Stimulated activated naive CD8-positive, alpha-beta T cell treated with anti-CD3 and anti-CD28 coated beads, Interleukin-15, amount 100 ng/mL, for 72 hours (primary cell): ENCODE measurements around the gene DIS3.
"Not testable (repeated sequence)": the region's sequence is repeated elsewhere in the genome, so short reads cannot be mapped to it uniquely, and the experiment has no call there.

ENCODE experiments used
- ATAC-seq: fragments of 150-1000 bp; cut with Tn5 transposase; 2 replicates; pipeline ENCODE4 v1.10.0; 2021; ENCODE audit warnings: mild to moderate bottlenecking, moderate library complexity
- DNase-seq, 2 donors: peaks; one replicate each; pipeline ENCODE4 v3.0.0; 2021 to 2022
- H3K27ac Mint-ChIP-seq, 2 donors: one replicate each; pipeline ENCODE4 v1.8.0; 2022; ENCODE audit warnings: mild to moderate bottlenecking in 2 of 2, mixed read lengths in 2 of 2, moderate library complexity in 2 of 2
- H3K27me3 Mint-ChIP-seq: one replicate; pipeline ENCODE4 v1.8.0; 2022; ENCODE audit warnings: mixed read lengths
- H3K4me1 Mint-ChIP-seq: one replicate; pipeline ENCODE4 v1.8.0; 2022; ENCODE audit warnings: mild to moderate bottlenecking, mixed read lengths
- H3K4me3 Mint-ChIP-seq, 2 donors: one replicate each; pipeline ENCODE4 v1.8.0; 2022; ENCODE audit warnings: mild to moderate bottlenecking in 2 of 2, mixed read lengths in 2 of 2, moderate library complexity in 1 of 2
- H3K9me3 Mint-ChIP-seq, 2 donors: one replicate each; pipeline ENCODE4 v1.8.0; 2022; ENCODE audit warnings: mixed read lengths in 2 of 2

DIS3 gene, protein sequence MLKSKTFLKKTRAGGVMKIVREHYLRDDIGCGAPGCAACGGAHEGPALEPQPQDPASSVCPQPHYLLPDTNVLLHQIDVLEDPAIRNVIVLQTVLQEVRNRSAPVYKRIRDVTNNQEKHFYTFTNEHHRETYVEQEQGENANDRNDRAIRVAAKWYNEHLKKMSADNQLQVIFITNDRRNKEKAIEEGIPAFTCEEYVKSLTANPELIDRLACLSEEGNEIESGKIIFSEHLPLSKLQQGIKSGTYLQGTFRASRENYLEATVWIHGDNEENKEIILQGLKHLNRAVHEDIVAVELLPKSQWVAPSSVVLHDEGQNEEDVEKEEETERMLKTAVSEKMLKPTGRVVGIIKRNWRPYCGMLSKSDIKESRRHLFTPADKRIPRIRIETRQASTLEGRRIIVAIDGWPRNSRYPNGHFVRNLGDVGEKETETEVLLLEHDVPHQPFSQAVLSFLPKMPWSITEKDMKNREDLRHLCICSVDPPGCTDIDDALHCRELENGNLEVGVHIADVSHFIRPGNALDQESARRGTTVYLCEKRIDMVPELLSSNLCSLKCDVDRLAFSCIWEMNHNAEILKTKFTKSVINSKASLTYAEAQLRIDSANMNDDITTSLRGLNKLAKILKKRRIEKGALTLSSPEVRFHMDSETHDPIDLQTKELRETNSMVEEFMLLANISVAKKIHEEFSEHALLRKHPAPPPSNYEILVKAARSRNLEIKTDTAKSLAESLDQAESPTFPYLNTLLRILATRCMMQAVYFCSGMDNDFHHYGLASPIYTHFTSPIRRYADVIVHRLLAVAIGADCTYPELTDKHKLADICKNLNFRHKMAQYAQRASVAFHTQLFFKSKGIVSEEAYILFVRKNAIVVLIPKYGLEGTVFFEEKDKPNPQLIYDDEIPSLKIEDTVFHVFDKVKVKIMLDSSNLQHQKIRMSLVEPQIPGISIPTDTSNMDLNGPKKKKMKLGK

GRCh38 chr13:72781451-72782439 is at the start of gene DIS3, which contains the start of gene PIBF1:
DIS3 (minus strand) TSS chr13:72781900; CDS start chr13:72781832, 68 bp downstream.
PIBF1 (plus strand) TSS chr13:72782133; CDS start chr13:72783470, 1,337 bp downstream.
- Mint-ChIP-seq H3K4me3 (peak within 1 kb of the TSS; percentile 98 to 100), H3K27me3 (no peaks in the 10 kb centered on the region), H3K27ac (peak within 1 kb of the TSS; percentile 99 to 100), H3K4me1 (peaks cover 71% of the 10 kb centered on the region), H3K9me3 (no peaks in the 10 kb centered on the region)
- DNase-seq (peak; percentile 94 to 98), ATAC-seq (peak; percentile 97)

GRCh38 chr13:72823724-72824123 is 42.0 kb upstream of the DIS3 start:
- Mint-ChIP-seq H3K4me3 (no peak overlapping the region), H3K27me3 (no peaks in the 10 kb centered on the region), H3K27ac (no peak overlapping the region), H3K4me1 (peaks cover 4% of the 10 kb centered on the region), H3K9me3 (no peaks in the 10 kb centered on the region)
- ATAC-seq (no peak), DNase-seq (no peak)

DNA sequence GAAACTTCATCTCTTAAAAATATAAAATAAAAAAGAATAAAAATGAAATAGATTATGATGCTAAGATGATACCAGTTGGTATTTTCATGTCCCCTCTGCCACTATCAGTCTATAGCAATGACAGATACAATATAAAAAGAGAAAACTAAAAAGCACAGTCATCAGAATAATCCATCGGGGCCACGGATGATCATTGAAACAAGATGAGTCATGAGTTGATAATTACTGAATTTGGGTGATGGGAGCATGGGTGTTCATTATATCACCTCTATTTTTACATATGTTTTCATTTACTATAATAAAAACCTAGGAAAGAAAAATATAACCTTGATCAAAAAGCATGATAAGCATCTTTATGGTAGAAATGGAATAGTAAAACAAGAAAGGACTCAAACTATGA is 41.4 kb upstream of the DIS3 start:
- Mint-ChIP-seq H3K9me3 (no peaks in the 10 kb centered on the region), H3K27ac (no peak overlapping the region), H3K4me3 (no peak overlapping the region), H3K27me3 (no peaks in the 10 kb centered on the region), H3K4me1 (no peaks in the 10 kb centered on the region)
- DNase-seq, result no peak
- ATAC-seq, result no peak

GRCh38 chr13:72820898-72821279 is 39.2 kb upstream of the DIS3 start:
- no peaks in the 10 kb centered on the region for H3K27me3 Mint-ChIP-seq
- H3K9me3 Mint-ChIP-seq, result no peaks in the 10 kb centered on the region
- H3K4me3 Mint-ChIP-seq, result no peak overlapping the region
- DNase-seq, result no peak
- no peaks in the 10 kb centered on the region for H3K4me1 Mint-ChIP-seq
- ATAC-seq, result no peak
- peak overlapping the region in 1 of 2 donors; percentile 50 for H3K27ac Mint-ChIP-seq

DNA sequence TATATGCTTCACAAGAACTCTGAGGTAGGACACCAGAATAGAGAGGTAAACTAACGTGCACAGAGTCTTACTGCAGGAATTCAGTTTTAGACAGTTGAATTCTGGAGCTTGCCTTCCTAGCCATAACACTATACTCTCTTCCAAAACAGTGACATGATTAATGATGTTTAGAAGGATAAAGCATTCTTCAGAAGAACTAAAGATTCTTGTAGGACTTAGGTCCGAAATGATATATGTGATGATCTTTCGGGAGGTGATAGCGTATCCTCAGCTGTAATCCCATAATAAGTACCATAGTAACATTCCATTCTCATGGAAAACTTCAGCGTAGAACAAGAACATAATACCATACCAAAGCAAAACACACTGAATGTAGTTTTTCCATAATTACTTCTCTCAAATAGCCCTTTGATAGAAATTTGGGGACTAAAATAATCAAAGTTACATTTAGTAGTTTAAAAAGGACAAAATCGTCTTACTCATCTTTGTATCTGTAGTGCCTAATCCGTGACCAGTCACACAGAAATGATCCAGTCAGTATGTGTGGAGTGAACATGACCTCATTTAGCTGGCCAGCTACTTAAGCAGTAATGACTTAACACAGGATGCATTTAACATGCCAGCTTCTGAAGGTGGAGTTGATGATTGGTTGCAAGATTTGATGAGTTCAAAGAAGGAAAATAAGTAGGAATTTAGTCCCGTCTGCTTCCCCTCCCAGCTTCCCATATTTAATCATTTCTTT is 38.6 kb upstream of the DIS3 start:
- Mint-ChIP-seq H3K27ac (no peak overlapping the region), H3K27me3 (no peaks in the 10 kb centered on the region), H3K9me3 (no peaks in the 10 kb centered on the region), H3K4me3 (no peak overlapping the region), H3K4me1 (no peaks in the 10 kb centered on the region)
- DNase-seq (no peak), ATAC-seq (no peak)

DNA sequence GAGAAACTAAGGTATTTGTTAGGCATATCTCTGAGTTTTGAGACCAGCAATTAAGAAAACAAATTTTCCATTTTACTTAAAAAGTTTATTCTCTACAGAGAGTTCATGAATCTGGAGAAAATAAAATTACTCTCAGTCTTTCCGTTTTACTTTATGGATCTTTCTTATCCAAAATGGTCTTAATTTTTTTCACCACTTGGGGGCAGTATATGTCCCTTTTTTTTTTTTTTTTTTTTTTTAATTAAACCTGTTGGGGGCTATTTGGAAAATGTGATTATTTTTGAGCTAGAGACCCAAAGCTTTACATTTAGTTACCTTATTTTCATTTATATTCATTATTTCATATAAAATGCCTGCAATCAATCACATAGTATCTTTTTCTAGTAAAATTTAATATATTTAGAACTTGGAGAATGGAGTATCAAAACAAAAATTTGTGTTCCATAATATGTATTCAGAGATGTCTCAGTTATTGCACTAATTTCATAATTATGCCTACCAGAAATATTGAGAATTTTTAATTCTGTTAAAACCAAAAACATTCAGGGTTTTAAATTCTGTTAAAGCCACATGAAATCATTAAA is 27.3 kb upstream of the DIS3 start:
- H3K27ac Mint-ChIP-seq, result no peak overlapping the region
- H3K4me1 Mint-ChIP-seq, result no peaks in the 10 kb centered on the region
- no peak for DNase-seq

DNA sequence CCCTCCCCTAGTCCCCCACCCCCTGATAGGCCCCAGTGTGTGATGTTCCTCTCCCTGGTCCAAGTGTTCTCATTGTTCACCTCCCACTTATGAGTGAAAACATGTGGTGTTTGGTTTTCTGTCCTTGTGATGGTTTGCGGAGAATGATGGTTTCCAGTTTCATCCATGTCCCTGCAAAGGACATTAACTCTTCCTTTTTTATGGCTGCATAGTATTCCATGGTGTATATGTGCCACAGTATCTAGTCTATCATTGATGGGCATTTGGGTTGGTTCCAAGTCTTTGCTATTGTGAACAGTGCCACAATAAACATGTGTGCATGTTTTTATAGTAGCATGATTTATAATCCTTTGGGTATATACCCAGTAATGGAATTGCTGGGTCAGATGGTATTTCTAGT is 24.8 kb upstream of the DIS3 start:
- H3K27me3 Mint-ChIP-seq, H3K4me1 Mint-ChIP-seq, H3K9me3 Mint-ChIP-seq, DNase-seq, H3K27ac Mint-ChIP-seq, H3K4me3 Mint-ChIP-seq, ATAC-seq: not testable (repeated sequence)

More for the DNA sequence above, 27.3 kb upstream of the DIS3 start:
- no peaks in the 10 kb centered on the region for H3K27me3 Mint-ChIP-seq
- no peak overlapping the region for H3K4me3 Mint-ChIP-seq
- no peaks in the 10 kb centered on the region for H3K9me3 Mint-ChIP-seq
- no peak for ATAC-seq

- ATAC-seq (no peak), DNase-seq (no peak)
- Mint-ChIP-seq H3K27ac (no peak overlapping the region), H3K27me3 (no peaks in the 10 kb centered on the region), H3K4me3 (no peak overlapping the region), H3K9me3 (no peaks in the 10 kb centered on the region), H3K4me1 (no peaks in the 10 kb centered on the region)
Measured at GRCh38 chr13:72805676-72806346, 24.1 kb upstream of the DIS3 start.

GRCh38 chr13:72804301-72804700 is 22.6 kb upstream of the DIS3 start:
- Mint-ChIP-seq H3K27me3 (no peaks in the 10 kb centered on the region), H3K9me3 (no peaks in the 10 kb centered on the region), H3K4me3 (no peak overlapping the region), H3K27ac (no peak overlapping the region), H3K4me1 (no peaks in the 10 kb centered on the region)
- DNase-seq (no peak), ATAC-seq (no peak)

- H3K27me3 Mint-ChIP-seq, result no peaks in the 10 kb centered on the region
- H3K4me3 Mint-ChIP-seq, result no peak overlapping the region
- DNase-seq, result no peak
- H3K9me3 Mint-ChIP-seq, result peaks cover 4 to 7% of the 10 kb centered on the region in 2 donors
- no peak for ATAC-seq
- H3K4me1 Mint-ChIP-seq, result peaks cover 4% of the 10 kb centered on the region
- H3K27ac Mint-ChIP-seq, result no peak overlapping the region
Measured at GRCh38 chr13:72798817-72799216, 17.1 kb upstream of the DIS3 start.

- no peak for ATAC-seq
- Mint-ChIP-seq H3K4me3 (no peak overlapping the region), H3K27me3 (no peaks in the 10 kb centered on the region), H3K4me1 (peaks cover 9% of the 10 kb centered on the region), H3K9me3 (peaks cover 10 to 12% of the 10 kb centered on the region in 2 donors), H3K27ac (no peak overlapping the region)
- no peak for DNase-seq
Measured at GRCh38 chr13:72792640-72793039, 10.9 kb upstream of the DIS3 start.

- no peaks in the 10 kb centered on the region for H3K27me3 Mint-ChIP-seq
- ATAC-seq (no peak), DNase-seq (no peak)
- no peak overlapping the region for H3K4me3 Mint-ChIP-seq
- no peak overlapping the region for H3K27ac Mint-ChIP-seq
- peaks cover 5 to 6% of the 10 kb centered on the region in 2 donors for H3K9me3 Mint-ChIP-seq
- peaks cover 25% of the 10 kb centered on the region for H3K4me1 Mint-ChIP-seq
Measured at GRCh38 chr13:72788831-72789230, 7.1 kb upstream of the DIS3 start.

GRCh38 chr13:72784679-72785078 is 3.0 kb upstream of the DIS3 start:
- not testable (repeated sequence) for H3K27ac Mint-ChIP-seq, DNase-seq, H3K27me3 Mint-ChIP-seq, H3K4me3 Mint-ChIP-seq, H3K9me3 Mint-ChIP-seq, ATAC-seq
- H3K4me1 Mint-ChIP-seq, result peaks cover 46% of the 10 kb centered on the region

DNA sequence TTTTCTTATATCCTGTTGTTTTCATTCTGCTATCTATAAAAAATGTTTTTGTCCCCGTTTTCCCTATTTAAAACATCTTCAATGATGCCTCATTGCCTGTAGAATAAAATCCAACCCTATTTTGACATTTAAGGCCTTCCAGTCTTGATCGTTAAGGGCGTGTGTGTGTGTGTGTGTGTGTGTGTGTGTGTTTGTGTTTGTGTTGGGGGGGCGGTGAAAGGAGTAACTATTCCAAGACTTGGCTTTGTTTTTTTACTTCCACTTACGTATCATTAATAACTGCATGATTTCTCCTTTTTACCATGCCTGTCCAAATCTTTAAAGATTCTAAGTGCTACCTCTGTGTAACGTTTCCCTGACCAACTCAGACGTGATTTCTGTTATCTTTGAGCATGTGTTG is 1.0 kb upstream of the DIS3 start:
- Mint-ChIP-seq H3K27me3 (no peaks in the 10 kb centered on the region), H3K4me1 (peaks cover 61% of the 10 kb centered on the region), H3K9me3 (no peaks in the 10 kb centered on the region), H3K27ac (peak overlapping the region; percentile 42 to 100), H3K4me3 (peak overlapping the region; percentile 98 to 100)
- no peak for ATAC-seq
- DNase-seq, result no peak
